Measurements from ENCODE around the gene MMD. TPM values are rescaled to one million over a fixed set of nuclear protein-coding genes. Genes with fewer than 3 reads are reported as not detected.

Gene MMD
- total and polyA plus RNA-seq, 2 of the 13 experiments (the other 11 are each of a cell fraction or from before 2014, with no cell fraction given) = 121 to 225 TPM

DNA sequence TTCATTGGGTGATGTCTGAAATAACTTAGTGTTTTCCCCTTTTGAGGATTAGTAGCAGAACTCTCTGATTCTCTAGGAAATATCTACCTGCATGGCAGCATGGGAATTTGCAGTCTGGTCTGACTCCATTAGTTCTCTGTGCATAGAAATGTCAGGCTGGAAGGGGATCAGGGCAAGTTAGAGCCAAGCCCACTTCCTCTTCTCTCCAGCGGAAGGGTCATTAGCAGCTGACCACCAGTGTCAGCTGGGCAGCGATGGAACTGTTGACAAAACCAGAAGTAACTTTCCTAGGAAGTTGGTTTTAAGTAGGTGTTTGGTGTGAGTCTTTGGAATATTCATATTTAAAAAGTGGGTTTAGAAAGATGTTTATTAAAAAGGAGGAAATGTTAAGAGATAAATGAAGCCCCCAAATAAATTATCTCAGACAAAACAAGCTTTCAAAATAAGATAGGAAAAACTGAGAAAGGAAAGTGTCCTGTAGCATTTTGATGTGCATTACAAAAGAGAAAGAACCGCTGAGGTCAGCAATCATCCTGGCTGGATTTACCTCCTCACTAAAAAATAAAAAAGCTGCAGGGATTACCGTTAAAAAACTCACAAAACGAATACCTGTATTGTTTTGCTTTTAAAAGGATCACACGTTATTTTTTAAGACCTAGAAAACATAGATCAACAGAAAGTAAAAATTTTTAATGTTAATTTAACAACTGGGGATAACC lies 32.4 kb upstream of the MMD start (continued):
- TF ChIP-seq, protein P1, sequence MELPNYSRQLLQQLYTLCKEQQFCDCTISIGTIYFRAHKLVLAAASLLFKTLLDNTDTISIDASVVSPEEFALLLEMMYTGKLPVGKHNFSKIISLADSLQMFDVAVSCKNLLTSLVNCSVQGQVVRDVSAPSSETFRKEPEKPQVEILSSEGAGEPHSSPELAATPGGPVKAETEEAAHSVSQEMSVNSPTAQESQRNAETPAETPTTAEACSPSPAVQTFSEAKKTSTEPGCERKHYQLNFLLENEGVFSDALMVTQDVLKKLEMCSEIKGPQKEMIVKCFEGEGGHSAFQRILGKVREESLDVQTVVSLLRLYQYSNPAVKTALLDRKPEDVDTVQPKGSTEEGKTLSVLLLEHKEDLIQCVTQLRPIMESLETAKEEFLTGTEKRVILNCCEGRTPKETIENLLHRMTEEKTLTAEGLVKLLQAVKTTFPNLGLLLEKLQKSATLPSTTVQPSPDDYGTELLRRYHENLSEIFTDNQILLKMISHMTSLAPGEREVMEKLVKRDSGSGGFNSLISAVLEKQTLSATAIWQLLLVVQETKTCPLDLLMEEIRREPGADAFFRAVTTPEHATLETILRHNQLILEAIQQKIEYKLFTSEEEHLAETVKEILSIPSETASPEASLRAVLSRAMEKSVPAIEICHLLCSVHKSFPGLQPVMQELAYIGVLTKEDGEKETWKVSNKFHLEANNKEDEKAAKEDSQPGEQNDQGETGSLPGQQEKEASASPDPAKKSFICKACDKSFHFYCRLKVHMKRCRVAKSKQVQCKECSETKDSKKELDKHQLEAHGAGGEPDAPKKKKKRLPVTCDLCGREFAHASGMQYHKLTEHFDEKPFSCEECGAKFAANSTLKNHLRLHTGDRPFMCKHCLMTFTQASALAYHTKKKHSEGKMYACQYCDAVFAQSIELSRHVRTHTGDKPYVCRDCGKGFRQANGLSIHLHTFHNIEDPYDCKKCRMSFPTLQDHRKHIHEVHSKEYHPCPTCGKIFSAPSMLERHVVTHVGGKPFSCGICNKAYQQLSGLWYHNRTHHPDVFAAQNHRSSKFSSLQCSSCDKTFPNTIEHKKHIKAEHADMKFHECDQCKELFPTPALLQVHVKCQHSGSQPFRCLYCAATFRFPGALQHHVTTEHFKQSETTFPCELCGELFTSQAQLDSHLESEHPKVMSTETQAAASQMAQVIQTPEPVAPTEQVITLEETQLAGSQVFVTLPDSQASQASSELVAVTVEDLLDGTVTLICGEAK (IDR thresholded peaks at IDR 0.05) = no peak
- TF ChIP-seq, protein P1 (CRISPR knock-in tag; IDR thresholded peaks at IDR 0.05) = no peak
- no peak for TF ChIP-seq THAP7 (CRISPR knock-in tag; IDR thresholded peaks at IDR 0.05)
- no peak for TF ChIP-seq KLF11 (CRISPR knock-in tag; IDR thresholded peaks at IDR 0.05)
- TF ChIP-seq HMG20A (CRISPR knock-in tag; IDR thresholded peaks at IDR 0.05; ENCODE audit: borderline replicate concordance) = no peak
- TF ChIP-seq GATAD1 (CRISPR knock-in tag; IDR thresholded peaks at IDR 0.05) = no peak
- no peak for TF ChIP-seq ARNTL (CRISPR knock-in tag; IDR thresholded peaks at IDR 0.05)
- no peak for TF ChIP-seq GPBP1L1 (CRISPR knock-in tag; IDR thresholded peaks at IDR 0.05)
- no peak for TF ChIP-seq NR2F6 (IDR thresholded peaks at IDR 0.05)
- TF ChIP-seq NR2F6 (CRISPR knock-in tag; IDR thresholded peaks at IDR 0.05) = no peak
- no peak for TF ChIP-seq ZNF572 (CRISPR knock-in tag; IDR thresholded peaks at IDR 0.05)
